GM12801 (cell line): Measurements from ENCODE around the gene AMFR.

ENCODE experiments used
- TF ChIP-seq, protein P1 (sequence below): IDR thresholded peaks from one replicate; pipeline ENCODE4 v1.5.1; 2011; ENCODE audit warnings: control low read depth; ENCODE audit not compliant: insufficient read length; ENCODE audit errors: extremely low read depth

AMFR gene

DNA sequence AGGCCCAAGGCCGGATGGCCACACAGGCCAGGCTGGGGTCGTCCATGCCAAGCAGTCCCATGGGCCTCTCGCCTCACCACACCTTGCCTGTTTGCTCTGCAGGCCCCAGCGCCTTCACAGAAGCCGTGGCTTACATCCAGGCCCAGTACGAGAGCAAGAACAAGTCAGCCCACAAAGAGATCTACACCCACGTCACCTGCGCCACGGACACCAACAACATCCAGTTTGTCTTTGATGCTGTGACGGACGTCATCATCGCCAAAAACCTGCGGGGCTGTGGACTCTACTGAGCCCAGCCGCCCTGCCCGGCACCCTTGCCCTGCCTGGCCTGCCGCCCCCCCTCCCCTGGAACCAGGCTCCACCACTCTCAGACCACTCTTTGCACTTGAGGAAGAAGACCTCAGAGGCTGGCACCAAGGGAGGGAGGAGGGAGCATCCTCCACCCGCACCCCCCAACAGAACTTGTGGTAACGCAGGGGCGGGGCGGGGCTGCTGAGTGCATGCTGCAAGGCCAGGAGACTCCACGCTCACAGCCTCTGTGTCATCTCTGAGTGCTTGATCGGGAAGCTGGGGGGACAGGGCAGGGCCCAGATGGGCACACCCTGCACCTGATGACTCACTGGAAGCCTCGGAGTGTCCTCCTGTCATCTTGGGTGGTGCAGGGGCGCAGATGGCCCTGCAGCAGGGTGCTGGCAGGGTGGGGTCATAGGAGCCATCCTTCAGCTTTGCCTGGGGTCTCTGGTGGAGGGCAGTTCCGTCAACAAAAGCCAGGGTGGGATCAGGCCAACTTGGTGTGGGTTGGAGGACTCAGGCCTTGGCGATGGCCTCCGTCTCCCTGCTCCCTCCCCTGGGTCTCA is 81.5 kb downstream of the AMFR start:
- TF ChIP-seq, protein P1, sequence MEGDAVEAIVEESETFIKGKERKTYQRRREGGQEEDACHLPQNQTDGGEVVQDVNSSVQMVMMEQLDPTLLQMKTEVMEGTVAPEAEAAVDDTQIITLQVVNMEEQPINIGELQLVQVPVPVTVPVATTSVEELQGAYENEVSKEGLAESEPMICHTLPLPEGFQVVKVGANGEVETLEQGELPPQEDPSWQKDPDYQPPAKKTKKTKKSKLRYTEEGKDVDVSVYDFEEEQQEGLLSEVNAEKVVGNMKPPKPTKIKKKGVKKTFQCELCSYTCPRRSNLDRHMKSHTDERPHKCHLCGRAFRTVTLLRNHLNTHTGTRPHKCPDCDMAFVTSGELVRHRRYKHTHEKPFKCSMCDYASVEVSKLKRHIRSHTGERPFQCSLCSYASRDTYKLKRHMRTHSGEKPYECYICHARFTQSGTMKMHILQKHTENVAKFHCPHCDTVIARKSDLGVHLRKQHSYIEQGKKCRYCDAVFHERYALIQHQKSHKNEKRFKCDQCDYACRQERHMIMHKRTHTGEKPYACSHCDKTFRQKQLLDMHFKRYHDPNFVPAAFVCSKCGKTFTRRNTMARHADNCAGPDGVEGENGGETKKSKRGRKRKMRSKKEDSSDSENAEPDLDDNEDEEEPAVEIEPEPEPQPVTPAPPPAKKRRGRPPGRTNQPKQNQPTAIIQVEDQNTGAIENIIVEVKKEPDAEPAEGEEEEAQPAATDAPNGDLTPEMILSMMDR: no peak

DNA sequence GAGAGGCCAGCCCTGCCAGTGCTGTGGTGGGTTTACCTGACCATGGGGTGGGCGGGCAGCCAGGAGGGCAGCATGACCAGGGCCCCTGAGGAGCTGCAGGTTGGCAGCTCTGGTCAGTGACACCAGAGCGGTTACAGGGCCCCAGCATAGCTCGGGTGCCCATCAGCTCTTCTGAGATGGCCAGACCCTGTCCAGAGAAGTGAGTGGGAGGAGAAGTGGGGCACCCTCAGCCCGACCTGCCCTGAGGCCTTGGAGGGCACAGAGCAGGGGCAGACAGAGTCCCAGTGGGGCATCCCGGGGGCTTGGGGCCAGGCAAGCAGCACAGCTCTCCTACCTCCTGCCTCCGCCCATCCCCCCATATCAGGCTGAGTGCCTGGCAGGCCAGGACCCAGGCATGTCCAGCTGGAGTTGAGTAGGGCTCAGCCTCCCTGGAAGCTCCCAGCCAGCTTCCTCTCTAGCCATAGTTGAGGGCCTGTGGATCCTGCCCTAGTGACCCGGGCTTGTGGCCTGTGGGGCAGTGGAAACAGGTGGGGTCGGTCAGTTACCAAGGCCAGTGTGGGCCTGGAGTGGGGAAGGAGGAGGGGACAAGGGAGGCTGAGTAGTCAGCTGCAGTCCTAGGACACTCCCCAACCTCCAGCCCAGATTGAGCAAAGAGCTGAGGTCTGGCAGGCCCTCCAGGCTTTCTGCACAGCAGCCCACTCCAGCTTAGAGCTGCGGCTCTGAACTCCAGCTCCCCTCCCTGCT is 83.5 kb downstream of the AMFR start:
- TF ChIP-seq, protein P1: no peak

DNA sequence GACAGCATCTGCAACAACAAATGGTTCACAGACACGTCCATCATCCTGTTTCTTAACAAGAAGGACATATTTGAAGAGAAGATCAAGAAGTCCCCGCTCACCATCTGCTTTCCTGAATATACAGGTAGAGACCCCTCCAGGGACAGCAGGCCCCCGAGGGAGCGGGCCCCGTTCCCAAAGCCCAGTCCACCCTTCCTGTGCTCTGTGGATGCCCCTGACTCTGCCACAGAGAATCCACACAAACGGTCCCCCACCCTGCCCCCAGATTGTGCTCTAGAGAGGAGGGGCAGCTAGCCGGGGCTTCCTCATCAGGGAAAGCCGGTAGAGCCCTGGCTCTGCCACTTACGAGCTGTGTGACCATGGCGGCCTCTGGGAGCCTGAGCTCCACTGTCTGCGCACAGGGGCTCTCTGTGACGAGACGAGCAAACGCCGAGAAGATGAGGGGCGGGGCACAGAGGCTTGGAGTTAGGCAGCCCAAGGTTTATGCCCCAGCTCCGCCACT is 84.4 kb downstream of the AMFR start:
- TF ChIP-seq, protein P1: no peak

DNA sequence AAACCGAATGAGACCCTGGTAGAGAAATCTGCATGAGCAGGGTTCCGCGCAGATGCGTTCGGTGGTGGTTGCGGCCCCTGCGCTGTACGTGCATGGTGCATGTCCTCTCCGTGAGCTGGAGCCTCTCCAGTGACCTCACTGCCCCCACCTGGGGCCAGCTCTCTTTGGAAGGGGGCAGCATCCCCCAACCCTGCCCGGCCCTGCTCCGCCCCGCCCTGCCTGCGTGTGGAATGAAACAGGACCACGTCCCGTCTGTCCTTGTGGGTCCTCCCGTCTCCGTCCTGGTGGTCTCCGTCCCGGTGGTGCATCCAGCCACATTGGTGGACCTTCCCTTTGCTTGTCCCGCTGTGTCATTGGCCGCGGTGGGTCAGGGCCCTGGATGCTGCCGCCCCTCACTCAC is 84.9 kb downstream of the AMFR start:
- TF ChIP-seq, protein P1: no peak

DNA sequence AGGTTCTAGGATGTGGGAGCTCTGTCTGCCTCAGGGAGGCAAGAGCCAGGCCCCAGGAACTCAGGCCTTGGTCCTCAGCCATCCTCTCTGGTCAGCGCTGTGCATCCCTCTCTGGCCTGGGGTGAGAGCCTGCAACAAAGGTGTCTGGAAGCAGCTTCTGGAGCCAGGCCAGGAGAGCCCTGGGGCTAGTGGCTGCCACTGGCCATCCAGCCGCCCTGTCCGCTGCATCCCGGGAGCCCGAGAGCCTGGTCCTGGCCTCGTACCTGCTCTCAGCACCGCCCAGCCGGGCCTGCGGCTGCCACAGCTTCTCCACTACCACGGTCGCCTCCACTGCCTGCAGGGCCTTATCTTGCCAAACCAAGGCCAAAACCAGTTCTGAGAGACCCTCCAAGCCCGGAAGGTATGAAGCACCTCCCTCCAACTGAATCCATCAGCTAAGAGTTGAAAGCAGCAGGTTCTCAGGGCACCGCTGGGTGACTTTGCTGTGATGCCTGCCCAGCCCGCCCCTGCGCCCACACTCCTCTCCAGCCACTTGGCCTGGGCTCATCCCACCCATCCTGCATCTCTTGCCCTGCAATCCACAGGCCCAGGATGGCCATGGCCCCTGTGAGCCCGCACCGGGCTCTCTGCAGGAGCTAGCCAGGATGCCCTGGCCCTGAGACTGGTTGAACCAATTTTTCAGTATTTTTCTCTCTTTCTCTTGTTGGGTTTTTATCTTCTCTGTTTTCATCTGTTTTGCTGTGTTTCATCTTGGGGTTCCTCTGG is 85.7 kb downstream of the AMFR start:
- TF ChIP-seq, protein P1: no peak

DNA sequence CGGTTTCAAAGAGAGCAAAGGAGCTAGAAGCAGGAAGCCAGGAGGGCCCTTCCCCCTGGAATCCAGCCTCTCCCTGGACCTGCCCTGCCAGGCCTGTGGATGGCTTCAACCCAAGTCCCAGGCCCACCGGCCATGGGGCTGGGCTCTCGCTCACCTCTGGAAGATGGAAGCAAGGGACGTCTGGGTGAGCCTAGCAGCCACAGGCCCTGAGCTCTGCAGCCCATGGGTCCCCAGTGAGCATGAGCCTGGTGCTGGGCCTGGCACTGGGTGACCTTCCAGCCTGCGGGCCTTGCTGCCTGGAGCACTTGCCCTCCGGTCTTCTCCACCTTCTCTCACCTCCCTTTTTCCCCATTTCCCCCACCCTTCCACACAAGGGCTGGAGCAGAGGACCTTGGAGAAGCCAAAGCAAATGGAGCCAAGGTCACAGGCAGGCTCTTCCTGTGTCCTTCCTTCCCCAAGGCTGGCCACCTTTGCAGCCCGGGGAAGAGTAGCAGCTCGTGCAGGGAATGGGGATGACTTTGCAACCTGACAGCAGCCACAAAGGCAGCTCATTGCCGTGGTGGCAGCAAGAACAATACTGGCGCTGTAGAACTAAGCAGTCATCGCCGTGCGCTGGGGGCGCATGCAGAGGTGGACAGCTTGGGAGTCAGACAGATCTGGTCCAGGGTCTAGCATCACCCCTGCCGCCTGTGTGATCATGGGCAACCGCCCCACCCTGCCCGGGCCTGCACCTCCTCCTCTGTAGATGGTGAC is 86.6 kb downstream of the AMFR start:
- TF ChIP-seq, protein P1: no peak

DNA sequence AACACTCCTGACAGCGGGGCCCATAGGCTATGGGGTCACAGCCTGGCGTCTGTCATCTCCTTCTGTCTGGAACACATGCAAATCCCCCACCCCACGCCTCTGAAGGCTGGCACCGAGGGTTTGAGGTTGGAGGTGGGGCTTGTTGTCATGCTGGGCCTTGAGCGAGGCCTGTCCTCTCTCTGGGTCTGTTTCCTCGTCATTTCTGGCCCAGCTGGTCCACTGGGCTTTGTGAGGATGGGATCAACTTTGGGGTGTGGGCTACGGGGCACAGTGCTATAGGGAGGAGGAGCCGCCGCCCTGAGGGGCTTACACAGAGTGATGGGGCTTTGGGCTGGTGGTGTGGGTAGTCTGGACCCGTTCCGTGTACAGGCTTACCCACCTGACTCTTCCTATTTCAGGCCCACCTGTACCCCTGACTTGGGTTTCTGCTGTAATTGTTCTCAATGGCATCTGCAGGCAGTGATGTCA is 87.5 kb downstream of the AMFR start:
- TF ChIP-seq, protein P1: no peak
